Prostate gland (tissue), 2 donors: Measurements from ENCODE around the gene CRTC1.

Experiments used
- POLR2A ChIP-seq: fragments of 450-650 bp; IDR thresholded peaks from one replicate; pipeline ENCODE4 v1.6.1; 2016; ENCODE audit warnings: antibody characterized with exemption, mild to moderate bottlenecking
- TF ChIP-seq, protein P1 (sequence below), 4 experiments: fragments of 200-600 bp in 2 of 4; fragments of 450-650 bp in 2 of 4; sonication (generic) in 2 of 4; IDR thresholded peaks; 1 replicate in 3 of 4; 2 replicates in 1 of 4; pipeline ENCODE4 v1.5.1; 2016 to 2019; ENCODE audit warnings: antibody characterized with exemption in 4 of 4, mild to moderate bottlenecking in 2 of 4, moderate library complexity in 2 of 4

GRCh38 chr19:18715416-18715815, 31.9 kb downstream of the CRTC1 start:
- TF ChIP-seq, protein P1, sequence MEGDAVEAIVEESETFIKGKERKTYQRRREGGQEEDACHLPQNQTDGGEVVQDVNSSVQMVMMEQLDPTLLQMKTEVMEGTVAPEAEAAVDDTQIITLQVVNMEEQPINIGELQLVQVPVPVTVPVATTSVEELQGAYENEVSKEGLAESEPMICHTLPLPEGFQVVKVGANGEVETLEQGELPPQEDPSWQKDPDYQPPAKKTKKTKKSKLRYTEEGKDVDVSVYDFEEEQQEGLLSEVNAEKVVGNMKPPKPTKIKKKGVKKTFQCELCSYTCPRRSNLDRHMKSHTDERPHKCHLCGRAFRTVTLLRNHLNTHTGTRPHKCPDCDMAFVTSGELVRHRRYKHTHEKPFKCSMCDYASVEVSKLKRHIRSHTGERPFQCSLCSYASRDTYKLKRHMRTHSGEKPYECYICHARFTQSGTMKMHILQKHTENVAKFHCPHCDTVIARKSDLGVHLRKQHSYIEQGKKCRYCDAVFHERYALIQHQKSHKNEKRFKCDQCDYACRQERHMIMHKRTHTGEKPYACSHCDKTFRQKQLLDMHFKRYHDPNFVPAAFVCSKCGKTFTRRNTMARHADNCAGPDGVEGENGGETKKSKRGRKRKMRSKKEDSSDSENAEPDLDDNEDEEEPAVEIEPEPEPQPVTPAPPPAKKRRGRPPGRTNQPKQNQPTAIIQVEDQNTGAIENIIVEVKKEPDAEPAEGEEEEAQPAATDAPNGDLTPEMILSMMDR (IDR thresholded peaks at IDR 0.05) = no peak
- TF ChIP-seq POLR2A = no peak
